IPS-NIHi7 (cell line): ENCODE results near the gene ZNF853.

Experiments used
- DNase-seq: peaks from one replicate; pipeline ENCODE4 v3.0.0; 2012; ENCODE audit warnings: mixed read lengths; ENCODE audit errors: extremely low spot score

The ZNF853 gene

DNA sequence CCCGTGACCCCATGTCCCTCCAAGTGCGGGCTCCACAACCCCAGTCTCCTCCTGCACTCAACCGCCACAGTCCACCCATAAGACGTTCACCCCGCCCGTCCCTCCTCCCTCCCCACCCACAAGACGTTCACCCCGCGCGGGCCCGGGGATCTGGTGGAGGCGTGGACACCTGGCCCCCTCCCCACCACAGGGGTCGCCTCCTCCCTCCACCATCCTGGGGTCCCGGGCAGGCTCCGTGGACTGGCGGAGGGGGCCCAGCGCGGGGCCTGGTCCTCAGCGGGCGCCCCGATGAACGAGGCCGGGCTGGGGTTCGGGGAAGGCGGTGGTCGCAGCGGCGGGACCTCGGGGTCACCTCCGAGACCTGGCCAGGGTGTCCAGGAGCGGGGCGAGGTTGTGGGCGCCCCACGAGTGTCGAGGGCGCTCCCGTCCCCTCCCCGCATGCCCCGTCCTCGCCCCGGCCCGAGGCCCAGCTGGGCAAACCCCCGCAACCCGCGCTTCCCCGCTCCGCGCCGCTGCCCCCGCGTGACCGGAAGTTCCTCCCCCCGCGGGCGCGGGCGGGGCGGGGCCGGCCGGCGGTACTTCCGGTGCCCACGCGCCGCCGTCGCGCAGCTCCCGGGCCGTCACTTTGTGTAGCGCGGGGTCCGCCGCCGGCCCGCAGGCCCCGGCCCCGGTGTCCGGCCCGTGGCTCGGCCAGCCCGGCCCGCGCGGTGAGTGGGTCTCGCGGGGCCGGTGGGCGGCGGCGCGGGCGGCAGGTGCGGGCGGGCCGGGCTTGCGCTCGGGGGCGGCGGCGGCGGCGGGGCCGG is 21.5 kb downstream of the ZNF853 start, which contains the start of gene ZNF316:
Gene ZNF316 (plus strand): TSS at position 578 of the 803 bp plus-strand sequence. CDS start 5,092 bp downstream, outside the sequence.
- DNase-seq, result no peak

DNA sequence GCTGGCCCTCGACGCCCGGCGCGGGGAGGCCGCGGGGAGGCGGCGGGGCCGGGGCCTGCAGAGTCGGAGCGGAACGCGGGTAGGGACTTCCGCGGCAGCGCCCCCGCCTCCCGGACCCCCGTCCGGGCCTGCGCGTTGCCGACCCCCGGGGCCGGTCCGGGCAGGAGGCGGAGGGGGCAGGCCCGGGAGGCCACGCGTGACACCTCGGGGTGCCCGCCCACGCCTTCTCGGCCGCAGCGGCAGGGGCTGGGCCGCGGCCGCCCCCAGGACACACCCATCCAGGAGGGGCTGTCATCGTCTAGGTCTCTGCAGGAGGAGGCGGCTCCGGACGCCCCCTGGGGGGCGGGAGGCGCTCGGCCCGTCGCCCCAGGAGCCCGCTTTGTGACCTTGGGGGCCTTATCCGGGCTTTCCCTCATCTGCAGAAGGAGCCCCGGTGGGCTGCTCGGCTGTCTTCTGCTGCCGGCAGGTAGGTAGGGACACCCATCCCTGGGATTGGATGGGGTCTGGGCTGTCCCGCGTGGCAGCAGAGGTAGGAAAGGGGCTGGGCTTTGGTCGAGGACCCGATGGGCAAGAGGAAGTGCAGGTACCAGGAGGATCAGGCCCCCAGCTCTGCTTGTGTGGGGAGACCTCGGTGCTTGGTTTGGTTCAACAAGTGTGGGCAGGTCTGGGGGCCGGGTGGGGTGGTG is 22.3 kb downstream of the ZNF853 start:
- peak; percentile 81 for DNase-seq

DNA sequence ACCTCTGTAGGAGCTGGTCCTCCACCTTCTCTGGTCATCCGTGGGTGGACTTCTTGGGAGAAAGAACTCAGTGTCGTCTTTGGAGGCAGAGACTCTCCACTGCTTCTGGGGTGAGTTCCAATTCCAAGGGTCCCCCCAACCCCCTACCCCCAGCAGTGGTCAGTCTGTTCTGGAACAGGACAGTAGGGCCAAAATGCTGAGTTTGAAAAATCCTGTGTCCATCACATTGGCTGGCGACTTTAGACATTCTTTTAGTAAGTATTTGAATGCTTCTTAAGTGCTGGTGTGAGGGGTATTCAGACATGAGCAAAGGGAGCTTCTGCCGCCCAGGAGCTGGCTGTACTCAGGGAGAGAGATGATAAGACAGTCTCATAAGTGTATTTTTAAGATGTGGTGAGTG is 23.6 kb downstream of the ZNF853 start:
- DNase-seq, result no peak

DNA sequence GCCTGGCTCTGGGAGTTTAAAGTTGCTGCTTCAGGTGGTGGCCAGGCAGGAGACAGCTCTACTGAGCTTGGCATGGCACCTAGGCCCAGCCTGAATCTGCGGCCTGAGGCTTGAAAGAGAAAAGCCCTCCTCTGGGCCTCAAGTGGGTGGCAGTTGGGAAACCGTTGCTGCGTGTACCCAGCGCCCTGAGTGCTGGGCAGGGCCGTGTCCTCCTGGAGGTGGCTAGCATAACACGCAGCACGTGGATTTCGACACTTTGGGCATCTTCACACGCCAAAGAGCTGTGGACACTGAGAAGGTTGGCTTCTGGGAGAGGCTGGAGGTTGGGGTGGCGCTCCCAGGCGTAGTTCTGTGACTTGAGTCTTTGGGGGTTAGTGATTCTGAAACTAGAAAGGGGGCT is 24.2 kb downstream of the ZNF853 start:
- DNase-seq, result no peak

DNA sequence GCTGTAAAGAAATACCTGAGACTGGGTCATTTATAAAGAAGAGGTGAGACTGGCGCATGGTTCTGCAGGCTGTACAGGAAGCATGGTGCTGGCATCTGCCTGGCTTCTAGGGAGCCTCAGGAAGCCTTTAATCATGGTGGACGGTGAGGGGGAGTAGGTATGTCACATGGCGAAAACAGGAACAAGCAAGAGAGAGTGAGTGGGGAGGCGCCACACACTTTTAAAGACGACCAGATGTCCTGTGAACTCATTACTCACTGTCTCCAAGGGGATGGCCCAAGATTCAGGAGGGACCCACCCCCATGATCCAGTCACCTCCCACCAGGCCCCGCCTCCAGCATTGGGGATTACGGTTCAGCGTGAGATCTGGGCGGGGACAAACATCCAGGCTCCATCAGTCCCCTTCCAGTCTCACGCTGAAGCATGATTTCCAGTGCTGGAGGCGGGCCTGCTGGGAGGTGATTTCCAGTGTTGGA is 24.9 kb downstream of the ZNF853 start:
- peak; percentile 84 for DNase-seq

DNA sequence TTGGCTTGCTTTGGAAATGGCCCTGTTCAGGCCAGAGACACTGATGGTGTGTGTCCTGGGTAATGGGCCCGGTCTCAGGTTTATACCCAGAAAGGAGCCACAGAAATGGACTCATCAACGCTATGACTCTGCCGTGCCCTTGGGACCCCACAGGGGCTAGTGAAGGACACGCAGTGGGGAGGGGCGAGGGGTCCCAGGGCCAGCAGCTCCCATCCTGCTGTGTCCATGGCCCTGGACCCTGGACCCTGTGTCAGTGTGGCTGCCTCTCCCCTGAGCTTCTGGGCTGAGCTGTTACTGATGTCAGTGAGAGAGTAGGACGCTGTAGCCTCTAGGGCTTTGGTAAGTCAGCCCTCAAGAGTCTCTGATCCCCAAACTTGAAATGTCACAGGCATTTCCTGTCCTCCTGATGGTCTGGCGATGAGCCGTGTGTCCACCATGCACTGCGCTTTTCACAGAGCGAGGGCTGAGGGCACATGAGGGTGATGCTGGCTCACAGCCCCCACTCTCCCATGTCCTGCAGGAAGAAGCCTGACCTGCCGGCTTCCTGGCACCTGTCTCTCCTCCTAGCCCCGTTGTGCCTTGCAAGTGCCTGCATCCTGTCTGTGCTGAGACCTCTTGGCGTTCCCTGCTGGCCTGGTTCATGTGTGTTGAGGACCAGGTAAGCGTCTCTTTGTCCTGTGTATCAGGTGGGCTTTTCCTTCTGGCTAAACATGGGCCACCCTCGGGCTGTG is 26.1 kb downstream of the ZNF853 start:
- no peak for DNase-seq

DNA sequence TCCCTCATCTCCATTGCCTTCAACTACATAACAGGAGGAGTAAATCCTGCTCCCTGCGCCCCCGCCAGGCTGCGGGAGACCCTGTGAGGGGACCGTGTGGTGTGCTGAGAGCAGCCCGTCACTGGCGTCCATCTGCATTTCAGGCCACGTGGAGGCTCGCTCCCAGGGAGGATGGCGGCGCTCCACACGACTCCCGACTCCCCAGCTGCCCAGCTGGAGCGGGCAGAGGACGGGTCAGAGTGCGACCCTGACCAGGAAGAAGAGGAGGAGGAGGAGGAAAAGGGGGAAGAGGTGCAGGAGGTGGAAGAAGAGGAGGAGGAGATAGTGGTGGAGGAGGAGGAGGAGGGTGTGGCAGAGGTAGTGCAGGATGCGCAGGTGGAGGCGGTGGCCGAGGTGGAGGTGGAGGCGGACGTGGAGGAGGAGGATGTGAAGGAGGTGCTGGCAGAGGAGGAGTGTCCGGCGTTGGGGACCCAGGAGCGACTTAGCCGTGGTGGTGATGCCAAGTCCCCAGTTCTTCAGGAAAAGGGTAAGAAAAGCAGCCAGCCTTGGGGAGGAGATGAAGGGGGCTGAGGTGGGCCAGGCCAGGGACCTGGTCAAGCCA is 26.9 kb downstream of the ZNF853 start:
- no peak for DNase-seq

DNA sequence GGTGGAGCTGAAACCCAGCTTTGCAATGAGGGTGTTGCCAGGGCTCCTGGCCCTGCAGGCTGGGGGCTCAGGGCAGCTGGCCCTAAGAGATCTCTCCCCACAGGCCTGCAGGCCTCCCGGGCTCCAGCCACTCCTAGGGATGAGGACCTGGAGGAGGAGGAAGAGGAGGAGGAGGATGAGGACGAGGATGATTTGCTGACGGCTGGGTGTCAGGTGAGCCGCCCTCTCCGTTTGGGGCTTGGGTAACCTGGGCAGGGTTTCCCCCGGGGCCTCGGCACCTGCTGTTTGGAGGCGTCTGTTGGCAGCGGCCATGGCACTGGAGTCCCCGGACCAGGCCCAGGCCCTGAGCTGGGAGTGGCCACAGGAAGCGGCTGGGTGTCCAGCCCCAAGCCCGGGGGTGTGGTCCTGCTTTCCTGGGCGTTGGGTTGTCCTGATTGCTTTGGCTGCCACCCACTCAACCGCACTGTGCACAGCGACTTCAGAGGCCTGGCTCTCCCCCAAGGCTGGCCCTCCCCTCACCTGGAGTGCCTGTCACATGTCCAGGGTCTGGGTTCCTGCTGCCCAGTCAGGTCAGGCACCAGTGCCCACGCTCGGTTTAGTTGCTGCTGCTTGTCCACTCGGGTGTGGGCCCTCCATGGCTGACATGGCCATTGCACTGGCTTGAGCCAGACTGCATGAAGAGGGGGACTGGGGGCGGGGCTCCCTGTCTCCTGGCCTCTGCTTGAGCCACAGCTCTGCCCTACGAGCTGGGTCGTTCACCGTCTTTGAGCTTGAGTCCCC is 27.6 kb downstream of the ZNF853 start:
- no peak for DNase-seq

DNA sequence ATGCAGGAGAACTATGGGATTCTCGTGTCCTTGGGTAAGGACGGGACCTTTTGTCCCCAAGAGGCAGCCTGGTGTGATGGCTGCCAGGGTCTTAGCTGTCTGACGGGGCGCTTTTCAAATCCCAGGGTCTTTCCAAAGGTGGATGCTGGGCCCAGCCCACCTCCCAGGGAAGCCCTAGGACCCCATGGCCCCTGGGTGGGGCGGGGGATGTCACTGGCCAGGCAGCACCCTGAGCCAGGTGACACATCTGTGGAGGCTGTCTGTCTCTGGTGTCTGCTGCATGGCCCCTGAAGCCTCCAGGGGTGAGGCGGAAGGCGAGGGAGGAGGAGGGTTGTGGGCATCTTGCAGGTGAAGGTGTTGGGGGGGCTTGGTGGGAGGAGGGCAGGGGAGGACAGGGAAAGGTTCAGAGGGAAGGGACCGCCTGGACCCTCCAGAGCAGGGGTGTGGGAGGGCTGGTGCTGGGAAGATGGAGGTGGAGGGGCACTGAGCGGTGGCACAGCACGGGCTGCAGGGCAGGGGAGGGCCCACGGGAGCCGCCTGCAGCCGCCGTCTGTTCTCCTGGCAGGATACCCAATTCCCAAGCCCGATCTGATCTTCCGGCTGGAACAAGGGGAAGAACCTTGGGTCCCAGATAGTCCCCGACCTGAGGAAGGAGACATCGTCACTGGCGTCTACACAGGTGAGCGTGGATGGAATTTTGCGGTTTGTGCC is 28.7 kb downstream of the ZNF853 start:
- no peak for DNase-seq

DNA sequence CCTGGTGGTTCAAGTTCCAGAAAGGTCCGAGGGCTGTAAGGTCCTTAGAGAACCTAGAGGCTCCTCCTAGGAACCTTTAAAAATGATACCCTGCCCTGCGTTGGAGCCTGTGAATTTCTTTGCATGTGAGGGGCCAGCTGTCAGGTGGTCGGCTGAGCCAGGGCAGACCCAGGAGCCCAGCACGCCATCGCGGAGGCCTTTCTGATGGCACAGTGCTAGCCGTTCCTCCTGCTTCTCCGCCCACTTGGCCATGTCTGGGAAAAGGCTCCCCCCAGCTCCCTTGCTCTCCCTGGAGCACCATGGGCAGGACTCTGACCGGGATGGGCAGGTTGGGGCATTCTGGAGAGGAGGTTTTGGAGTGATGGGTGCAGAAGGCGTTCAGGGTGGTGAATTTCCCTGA is 29.3 kb downstream of the ZNF853 start:
- DNase-seq, result no peak

DNA sequence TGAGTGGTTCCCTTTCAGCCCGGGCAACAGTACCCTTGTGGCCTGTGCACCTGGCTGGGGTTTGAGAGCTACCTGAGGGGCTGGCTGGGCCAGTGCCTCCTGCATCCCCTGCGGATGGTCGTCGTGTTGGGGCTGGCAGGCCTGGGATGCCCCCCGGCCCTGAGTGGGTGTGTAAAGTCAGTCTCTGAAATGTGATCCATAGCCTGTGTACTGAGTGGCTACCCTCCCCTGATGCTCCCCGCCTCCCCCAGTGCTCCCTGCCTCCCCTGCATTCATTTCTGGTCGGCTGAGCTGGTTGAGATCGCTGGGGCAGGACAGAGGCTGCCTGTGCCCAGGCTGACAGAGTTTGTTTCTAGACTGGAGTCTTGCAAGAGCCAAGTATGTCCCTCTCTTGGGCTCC is 31.1 kb downstream of the ZNF853 start:
- no peak for DNase-seq

DNA sequence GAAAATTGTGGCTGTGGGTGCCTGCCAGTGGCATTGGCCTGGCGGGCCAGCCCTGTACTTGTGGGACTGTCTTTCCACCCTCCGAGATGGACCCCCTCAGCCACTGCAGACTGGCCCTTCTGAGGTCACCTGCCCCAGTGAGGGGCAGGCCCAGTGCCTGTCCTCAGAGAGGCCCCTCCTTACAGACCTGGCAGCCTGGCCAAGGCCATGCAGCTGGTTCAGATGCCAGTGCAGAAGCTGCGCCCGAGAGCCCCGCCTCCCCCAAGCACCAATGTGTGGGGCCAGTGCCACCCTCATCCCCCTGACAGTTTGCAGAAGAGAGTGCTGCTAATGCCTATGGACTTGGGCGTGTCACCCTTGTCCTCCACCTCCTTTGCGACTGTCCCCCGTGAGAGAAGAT is 31.7 kb downstream of the ZNF853 start:
- DNase-seq, result no peak

DNA sequence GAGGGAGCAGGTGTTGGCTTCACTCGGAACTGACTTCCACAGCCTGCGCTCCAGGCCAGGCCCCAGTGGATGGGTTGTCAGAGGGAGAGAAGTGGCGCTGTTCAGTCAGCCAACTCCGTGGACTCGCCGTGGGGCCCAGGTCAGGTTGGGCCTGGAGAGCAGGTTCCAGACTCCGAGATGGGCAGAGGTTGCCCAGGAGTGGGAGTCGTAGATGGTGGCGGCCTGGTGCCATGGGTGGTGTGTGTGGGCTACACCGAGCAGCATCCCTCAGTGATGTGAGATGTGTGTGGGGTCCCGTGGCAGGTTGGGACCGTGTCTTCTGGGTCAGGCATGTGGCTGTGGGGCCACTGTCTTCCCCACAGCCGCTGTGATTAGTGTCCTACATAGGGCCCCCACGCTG is 32.1 kb downstream of the ZNF853 start:
- DNase-seq, result no peak

DNA sequence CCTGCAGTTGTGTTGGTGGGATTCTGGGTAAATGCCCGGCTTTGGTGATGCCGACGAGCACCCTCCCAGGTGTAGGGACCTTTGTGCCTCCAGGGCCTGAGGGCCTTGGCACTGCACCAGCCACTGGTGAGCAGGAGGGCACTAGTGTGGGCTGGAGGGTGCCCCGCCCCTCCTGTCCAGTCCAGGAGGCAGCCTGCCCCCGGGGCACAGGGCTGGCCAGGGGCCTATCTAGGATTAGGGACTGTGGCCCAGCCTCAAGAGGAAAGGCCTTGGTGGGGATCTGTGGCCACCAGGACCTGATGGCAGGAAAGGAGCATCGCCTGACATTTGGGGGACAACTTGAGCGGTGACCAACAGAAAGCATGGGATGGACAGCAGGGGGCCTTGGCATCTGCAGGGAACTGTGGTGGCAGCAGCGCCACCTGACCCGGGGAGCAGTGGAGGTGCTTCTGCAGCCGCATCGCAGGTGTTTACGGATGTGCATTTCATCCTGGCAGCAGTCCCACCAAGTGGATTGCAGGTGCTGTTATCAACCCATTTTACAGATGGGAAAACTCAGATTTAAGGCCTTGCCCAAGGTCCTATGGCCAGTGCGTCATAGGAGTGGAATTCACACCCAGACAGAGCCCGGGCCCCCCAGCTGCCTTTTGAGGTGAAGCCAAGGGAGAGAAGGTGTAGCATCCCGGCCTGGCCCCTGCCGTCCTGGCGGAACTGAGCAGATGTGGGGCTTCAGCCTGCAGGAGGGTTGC is 32.8 kb downstream of the ZNF853 start:
- DNase-seq, result no peak

DNA sequence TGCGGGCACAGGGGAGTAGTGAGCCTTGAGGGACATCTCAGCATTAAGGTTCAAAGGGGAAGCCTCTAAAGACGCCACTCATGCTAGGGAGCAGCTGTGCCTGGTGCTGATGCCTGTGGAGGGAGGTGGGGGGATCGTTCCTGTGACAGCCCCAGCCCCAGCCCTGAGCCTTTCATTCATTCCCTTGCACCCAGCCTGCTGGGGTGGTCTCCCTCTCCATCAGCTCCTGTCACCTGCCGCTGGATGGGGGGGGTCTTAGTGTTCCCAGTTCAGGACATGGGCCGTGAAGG is 33.4 kb downstream of the ZNF853 start:
- DNase-seq, result no peak

DNA sequence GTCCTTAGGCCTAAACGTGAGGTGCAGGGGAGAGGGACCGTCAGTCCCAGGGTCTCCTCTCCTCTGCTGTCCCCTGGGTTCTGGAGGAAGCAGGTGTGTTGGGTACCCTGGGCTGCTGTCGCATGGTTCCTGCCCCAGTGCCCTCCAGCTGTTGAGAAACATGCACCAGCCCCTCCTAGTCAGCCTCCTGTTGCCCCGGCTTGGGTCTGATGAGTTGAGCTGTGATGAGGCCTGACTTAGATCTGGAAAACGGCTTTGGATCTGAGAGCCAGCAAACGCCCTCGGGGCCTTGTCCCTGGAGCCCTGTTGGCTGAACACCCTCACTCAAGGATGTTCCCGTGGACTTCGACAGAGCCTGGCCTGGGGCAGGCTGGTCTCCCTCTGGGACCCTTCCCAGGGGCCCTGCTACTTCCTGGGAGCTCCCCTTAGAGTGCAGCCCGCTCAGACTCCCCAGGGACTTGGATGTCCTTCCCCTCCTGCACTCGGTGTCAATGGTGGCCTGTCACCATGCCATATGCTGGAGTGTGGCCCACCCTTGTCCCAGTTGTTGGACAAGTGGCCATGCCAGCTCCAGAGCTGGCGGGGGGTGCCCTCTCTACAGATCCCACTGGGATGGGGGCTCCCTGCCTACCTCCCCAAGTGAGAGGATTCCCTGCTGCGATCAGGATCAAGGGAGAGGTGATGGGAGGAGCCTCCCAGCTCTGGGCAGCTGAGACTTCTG is 34.0 kb downstream of the ZNF853 start:
- DNase-seq, result no peak

DNA sequence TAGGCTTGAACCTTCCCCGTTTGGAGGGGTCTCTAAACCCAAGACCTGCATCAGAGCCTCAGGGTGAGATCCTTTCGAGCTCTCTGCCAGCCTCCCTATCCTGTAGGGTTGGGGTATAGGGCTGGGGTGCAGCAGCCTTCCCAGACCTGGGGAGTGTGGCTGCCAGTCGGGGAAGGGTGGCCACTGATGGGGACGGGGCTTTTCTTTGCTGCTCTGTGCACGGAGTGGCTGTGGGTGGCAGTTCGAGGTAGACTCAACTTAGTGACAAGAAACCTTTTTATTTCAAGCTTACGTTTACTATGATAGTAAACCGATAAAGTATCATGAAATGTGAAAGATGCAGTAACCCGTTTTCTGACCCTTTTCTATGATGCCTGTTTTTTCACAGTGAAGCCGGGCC is 34.7 kb downstream of the ZNF853 start:
- no peak for DNase-seq

DNA sequence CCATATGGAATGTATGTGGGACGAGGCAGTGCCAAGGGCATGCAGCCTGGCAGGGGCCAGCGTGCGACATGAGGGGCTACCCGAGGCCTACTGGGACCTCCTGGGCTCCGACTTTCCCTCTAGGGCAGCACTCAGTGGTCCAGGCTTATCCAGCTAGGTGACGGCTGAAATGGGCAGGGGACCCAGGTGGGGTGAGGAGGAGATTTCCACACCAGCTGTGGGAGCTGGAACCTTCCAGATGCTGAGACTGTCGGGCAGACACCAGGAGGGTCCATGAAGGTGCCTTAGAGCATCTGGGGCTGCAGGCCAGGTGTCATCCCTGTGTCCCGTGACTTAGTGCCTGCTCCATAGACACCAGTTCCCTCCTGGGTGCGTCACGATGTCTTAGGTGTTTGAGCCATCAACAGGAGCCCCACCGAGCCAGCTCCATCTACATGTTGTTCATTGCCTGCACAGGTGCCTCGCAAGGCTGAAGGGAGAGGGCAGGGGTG is 35.2 kb downstream of the ZNF853 start:
- no peak for DNase-seq

DNA sequence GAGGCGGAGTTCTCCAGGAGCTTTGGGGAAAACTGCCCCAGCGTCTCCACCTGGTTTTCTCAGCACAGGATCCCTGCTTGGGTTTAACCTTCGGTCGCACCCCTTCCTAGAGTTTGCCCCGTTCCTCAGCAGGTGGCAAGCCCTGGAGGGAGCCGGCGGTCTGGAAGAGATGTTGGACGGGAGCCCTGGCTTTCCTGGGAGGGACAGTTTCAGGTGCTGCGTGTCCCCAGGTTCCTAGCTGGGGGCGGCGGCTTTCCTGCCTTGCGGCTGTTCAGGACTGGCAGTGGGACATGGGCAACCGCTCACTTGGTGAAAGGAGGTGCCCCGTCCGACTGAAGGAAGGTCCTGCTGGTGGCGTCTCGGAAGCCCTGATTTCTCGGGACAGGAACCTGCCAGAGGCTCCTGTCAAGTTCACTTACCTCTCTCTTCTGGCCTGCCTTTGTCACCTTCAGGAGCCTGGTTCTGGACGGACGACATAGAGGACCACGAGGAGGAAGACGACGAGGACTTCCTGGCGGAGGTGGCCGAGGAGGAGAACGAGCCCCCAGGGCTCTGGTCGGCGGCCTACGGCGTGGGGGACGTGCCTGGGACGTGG is 36.5 kb downstream of the ZNF853 start:
- no peak for DNase-seq
